NCI-H1694 treated with DMSO at 0.1 percent for 48 hours (cell line): ENCODE results near the gene CLCN7.
"Not testable (repeated sequence)": the region's sequence is repeated elsewhere in the genome, so short reads cannot be mapped to it uniquely, and the experiment has no call there.

Source experiments
- DNase-seq: peaks from one replicate; lab custom pipeline; 2025; lab: John Stamatoyannopoulos, UW

Gene CLCN7

DNA sequence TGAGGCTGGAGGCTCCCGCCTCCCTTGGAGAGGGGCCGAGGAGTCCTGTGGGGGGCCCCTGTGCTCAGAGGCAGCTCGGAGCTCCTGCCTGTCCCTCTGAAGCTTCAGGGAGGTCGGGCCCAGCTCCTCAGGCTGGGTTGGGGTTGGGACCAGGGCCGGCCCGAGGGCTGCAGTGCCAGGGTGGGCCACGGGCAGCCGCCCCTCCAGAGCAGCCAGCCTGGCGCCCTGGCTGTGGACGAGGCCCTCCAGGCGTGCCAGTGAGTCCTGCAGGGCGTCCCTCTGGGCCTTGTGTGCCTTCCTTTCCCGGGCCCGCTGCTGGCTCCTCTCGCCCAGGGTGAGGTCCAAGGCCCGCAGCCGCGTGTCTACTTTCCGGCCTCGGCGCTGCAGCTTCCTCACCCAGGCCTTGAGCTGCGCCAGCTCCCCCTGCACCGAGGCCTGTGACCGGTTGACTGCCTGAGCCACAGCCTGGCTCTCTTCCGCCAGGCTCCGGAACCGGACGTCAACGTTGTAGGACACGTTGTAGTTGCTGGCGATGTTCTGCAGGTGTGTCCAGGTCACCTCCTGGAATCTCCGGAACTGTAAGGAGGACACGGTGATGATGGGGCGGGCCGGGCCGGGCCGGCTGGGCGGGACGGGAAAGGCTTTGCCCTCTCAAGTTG lies 12.7 kb upstream of the CLCN7 start:
- DNase-seq, result no peak

DNA sequence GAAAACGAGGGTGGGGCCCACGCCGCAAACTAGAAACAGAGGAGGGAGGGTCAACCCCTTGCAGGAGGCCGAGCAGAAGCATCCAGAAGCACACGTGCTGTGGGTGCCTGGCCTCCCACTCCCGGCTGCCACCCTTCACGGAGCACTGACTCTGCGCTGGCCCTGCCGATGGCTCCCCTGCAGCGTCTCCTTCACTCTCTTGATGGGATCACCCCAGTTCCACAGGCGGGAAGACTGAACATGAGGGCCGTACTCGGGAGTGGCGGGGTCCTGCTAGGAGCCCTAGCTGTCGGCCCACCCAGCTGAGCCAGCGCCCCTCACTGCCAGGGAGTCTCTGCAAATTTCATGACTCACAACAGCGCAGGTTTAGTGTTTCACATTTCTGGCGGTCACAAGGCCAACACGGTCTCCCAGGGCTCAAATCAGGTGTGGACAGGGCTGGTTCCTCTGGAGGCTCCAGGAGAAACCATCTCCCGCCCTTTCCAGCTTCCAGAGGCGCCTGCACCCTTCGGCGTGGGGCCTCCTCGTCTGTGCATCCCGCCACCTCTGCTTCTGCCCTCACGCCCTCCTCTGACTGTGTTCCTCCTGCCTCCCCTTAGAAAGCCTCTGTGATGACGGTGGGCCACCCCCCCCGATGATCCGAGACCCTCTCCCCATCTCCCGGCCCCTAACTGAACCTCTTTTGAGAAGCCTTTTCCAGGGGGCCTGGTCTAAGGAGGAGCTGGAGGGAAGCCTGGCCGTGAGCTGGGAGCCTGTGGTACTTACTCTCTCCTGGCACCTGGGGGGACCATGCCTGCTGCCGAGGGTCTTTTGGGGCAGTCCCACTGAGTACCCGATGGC lies 11.9 kb upstream of the CLCN7 start:
- no peak for DNase-seq

DNA sequence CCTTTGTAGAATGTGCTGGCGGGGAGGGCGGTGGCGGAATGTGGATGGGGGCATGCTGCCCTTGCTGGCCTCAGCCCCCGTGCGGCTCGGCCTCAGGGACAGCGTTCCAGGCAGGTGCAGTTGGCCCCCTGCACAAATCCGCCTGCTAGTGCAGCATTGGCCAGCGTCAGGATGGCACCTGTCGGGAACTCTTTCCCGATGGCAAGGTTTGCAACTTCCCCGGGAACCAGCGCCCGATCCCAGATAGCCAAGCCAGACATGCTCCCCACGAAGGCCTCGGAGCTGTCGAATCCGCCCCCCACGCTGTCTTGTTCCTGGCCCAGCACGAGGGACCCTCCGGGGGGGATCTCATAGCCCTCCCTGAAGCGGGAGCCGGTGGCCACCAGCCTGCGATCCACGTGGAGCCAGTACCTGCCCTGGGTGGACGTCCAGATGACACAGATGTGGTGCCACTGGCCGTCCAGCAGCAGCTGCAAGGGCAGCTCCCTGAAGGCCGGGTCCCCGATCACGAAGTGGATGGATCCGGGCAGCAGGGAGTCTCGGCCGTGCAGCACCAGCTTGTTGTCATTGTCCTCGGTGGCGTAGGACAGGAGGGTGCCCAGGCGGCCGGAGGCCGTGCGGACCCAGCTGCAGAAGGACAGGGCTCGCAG lies 11.1 kb upstream of the CLCN7 start:
- DNase-seq, result no peak

DNA sequence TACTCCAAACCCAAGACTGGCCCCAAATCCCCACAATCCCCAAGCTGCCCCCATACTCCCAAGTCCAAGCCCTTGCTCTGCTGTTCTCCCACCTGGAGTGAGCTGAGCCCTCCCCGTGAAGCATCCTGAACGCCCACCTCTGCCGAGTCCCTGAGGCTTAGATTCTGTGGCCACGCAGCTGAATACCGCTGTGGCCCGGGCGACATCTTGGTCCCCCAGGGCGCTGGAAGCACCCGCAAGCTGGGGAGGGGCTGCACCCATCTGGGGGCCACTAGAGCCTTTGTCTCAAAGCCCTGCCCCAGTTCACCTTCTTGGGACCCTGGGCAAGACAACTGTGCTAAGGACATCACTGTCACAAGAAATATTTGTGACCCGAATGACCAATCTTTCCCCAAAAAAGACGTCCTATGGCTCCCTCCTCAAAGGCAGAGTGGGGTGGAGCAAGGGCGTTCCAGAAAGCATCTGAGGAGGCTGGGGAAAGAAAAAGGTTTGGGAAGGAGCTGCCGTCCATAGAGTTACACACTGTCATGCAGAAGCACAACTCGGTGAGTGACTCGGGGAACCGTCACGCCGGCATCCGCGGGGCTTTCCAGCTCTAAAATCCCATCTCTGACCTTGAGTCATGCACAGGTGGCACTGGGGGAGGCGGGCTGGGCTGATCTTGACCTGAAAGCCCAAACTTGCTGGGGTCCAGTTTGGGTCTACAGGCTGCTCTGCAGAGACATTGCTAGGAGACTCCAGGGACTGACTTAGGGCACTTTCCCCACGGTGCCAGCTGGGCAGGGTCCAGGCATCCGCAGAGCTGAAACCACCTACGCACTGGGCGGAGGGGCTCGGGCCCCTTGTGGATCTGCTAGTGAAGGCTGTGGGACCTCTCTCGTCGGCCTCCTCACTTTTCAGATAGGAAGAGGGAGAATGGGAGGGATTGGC lies 7.3 kb upstream of the CLCN7 start:
- DNase-seq, result no peak

DNA sequence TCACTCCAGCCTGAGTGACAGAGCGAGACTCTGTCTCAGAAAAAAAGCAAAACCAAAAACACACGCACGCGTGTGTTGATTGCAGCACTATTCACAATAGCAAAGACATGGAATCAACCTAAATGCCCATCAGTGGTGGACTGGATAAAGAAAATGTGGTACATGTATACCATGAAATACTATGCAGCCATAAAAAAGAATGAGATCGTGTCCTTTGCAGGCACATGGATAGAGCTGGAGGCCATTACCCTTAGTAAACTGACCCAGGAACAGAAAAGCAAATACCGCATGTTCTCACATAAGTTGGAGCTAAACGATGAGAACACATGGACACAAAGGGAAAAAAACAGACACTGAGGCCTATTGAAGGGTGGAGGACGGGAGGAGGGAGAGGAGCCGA lies 4.1 kb upstream of the CLCN7 start:
- not testable (repeated sequence) for DNase-seq

DNA sequence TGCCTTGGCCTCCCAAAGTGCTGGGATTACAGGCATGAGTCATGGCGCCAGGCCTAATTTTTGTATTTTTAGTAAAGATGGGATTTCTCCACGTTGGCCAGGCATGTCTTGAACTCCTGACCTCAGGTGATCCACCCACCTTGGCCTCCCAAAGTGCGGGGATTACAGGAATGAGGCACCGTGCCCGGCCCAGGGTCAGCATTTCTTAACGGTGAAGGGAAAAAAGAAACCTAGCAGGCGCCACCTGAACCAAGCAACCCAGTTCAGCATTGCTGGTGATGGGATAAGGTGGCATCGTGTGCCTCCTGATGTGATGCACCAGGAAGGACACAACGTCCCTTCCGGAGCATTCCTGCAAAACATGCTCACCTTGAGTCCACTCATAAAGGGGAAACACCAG lies 2.2 kb upstream of the CLCN7 start:
- no peak for DNase-seq

DNA sequence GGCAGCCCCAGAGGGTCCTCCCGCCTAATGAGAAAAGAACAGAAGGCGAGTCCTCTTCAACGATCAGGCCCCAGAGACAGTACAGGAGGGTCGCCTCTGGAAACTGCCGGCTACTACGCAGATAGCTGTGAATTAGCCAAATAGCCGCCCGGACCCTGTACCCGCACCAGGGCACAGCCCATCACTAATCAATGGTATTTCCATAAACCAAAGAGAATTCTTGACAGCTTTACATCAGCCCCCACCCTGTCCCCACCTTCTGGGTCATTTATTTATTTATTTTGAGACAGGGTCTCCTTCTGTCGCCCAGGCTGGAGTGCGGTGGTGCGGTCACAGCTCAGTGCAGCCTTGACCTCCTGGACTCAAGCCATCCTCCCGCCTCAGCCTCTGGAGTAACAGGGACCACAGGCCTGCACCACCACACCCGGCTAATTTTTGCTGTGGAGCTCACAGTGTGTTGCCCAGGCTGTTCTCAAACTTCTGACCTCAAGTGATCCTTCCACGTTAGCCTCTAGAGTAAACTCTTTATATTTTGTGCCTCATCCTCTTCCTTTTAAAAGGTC lies 805 bp upstream of the CLCN7 start:
- no peak for DNase-seq

DNA sequence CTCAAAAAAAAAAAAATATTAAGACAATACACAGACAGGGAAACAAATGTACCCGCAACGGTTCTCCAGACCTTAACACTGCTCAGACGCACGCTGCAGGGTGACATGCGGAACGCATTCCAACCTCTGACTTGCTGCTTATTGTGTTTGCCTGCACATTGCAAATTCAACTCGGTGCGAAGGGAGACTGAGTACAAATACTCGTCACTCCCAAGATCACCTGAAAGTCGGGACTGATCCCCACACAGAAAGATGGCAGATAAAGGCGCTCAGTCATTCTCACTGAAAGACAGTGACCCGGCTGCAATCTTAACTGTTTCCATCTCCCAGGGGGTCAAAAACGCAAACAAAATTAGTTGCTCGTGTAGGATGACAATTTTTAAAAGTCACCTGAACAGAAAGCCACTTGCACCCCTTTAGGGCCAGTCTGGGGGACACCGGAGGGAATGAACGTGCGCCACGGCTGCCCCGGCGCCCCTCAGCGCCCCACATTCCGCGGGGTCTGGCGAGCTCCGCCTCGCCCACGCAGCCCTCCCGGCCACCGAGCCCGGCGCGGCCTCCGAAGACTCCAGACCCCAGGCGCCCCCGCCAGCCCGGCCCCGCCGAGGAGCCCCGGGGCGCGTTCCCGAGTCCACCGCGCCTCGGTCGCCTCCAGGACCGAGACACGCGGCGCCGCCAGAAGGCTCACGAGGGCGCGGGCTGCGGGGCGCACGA lies 589 bp downstream of the CLCN7 start:
- no peak for DNase-seq

DNA sequence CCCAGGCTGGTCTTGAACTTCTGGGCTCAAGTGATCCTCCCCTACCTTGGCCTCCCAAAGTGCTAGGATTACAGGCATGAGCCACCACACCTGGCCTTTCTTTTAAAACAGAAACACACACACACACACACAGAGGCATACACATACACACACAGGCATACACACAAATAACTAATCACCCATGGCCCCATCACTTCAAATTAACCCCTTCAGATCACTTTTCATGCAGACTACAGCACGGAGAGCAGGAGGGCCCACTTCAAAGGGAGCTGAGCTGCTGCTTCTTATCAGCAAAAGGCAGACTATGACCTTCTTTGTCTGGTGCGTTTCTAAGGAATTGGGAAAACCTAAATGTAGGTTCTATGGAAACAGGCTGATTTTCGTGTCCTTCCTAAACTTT lies 1.9 kb downstream of the CLCN7 start:
- DNase-seq, result no peak

DNA sequence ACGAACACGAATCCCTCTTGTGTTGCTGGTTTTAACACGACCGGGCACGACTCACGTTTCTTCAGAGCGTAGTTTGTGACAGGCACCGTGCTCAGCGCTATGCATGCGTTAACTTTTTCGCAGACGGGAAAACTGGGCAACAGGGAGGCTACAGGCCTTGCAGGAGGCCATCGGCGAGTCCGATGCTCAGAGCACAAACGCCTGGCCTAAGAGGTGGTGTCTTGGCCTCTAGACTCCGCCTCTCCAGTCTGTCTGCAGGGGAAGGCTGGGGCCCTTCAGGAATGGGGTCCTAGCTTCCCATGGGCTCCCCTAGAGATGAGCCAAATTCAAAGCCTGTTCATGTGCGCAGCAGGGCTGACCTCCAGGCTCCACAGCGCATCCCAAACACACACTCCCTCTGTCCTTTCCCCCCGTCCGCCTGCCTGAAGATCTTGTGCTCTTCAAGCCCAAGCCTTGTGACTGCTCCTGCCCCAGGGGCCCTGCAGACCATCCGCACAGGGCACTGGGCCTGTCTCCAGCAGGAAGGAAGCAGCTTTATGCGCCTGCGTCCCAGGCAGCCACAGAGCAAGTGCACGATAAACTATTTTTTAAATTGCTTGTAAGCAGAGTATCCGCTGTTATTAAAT lies 3.1 kb downstream of the CLCN7 start:
- no peak for DNase-seq

DNA sequence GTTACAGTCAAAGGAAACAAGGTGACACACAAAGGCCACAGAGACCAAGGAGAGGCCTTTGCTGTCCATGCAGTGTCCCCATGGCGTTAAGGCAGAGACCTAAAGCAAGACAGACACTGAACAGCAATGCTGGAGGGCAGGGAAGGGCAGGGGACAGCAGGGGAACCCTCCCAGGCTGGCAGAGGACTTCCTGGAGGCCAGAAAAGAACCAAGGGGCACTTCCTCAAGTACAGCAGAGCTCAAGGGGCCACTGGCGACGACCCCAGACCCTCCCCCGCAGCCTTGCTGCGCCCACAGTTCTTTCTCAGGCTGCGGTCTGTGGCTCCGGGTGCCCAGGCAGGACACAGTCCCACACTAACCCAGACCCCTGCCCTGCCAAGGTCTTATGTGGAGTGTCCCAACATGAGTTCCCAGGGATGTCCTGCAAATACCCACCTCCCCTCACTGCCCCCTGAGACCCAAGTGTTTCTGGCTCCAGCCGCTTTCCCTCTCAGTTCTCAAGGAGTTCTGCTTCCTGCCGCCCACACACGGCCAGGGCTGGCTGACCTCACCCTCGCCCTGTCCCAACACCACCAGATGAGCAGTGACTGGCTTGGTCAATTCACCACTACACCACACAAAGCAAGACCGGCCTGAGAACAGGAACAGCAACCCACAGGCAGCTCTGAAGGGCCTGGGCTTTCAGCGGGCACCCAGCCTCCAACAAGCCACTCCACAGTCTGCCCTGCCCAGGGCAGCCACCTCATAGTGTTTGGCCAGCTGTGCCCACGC lies 4.2 kb downstream of the CLCN7 start:
- DNase-seq, result no peak

DNA sequence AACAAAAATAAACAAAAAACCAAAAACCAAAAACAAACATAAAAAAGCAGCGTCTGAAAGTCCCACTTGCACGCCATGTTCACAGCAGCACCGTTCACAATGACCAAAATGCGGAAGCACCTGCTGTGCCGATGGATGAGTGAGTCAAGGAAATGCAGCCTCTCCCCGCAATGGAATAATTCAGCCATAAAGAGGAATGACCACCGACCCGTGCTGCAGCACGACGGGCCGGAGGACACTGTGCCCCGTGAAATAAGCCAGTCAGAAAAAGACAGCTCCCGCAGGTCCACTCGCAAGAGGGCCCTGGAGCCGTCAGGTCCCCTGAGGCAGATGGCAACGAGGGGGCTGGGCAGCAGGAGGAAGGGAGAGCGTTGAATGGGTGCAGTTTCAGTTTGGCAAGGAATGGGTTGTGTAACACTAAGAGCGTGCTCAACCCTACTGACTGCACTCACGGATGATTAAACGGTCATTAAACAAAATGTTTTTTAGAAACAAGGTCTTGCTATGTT lies 5.1 kb downstream of the CLCN7 start:
- DNase-seq, result no peak

DNA sequence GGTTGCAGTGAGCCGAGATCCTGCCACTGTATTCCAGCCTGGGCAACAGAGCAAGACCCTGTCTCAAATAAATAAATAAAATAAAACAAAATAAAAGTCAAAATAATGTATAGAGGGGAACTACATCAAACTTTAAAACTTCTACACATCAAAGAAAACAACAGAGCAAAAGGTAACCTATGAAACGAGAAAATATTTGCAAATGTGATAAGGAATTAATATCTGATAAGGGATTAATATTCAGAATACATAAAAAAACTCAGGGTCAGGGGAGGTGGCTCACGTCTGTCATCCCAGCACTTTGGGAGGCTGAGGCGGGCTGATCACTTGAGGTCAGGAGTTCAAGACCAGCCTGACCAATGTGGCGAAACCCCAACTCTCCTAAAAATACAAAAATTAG lies 5.7 kb downstream of the CLCN7 start:
- not testable (repeated sequence) for DNase-seq

DNA sequence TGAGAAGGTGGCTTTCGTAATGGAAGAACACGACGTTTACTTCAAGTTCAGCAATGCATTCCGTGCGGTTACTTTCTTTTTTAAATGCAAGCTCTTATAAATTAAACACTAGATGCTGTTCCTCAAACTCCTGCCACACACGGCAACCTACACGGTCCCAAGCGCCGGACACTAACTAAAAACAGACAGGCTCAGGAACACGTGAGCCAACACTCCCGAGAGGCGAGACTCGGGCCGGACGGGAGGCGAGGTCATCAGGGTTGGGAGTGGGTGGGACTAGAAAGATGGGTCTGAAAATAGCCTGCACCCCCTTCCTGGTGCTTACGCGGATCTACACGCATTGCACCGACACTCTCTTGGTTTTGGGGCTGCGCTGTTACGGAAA lies 6.4 kb downstream of the CLCN7 start:
- no peak for DNase-seq

DNA sequence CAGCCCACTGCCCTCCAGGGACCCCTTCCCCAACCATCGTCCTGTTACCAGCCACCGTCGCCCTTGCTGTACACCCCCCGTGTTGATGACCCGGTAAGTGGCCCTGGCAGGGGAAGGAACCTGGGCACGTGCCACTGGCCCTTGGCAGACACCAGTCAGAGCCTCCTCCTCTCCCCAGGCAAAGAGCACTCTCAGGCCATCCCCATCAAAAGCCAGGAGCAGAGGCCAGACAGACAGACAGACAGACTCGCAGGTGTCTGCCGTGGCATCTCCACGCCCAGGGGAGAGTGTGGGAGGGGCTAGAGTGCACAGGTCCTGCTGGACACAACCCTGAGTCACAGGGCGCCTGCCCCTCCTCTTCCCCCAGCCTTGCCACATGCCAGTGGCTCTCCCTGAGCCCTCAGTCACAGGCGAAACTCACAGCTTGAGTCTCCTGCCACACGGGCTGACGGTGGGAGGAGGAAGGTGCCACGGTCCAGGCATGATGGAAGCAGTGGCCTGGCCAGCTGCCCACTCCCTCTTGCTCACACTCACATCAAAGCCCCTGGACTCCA lies 7.8 kb downstream of the CLCN7 start:
- no peak for DNase-seq

DNA sequence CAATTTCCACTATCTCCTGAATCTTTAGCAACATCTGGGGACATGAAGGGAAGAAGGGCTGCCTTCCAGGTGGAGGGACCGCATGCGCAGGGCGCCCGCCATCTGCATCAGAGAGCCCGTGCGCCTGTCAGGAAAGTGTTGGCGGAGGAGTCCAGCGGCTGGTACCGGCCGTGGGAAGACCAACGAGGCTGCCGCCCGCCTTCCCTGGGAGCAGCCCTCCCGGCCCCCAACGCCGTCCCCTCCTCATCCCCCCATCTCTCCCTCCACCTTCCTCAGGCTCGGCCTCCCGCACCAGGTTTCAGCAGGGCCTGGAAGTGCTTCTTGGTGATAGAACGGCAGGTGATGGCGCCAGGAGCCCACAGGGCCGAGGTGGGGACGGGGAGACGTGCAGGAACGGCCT lies 8.8 kb downstream of the CLCN7 start:
- DNase-seq, result no peak

DNA sequence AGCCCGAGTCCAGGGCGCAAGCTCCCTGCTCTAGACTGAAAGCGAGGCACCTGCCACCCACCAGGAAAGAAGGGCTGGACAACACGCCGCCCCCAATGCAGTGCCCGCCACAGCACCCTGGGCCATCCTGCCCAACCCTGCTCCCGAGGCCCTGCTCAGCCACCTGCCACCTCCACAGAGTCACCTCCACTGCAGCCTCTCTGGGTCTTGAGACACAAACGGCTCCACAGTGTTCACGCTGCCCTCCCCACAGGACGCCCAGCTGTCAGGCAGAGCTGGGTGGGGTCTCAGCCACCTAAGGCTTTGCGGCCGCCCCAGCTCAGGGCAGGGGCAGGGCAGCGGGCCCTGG lies 9.3 kb downstream of the CLCN7 start:
- no peak for DNase-seq

DNA sequence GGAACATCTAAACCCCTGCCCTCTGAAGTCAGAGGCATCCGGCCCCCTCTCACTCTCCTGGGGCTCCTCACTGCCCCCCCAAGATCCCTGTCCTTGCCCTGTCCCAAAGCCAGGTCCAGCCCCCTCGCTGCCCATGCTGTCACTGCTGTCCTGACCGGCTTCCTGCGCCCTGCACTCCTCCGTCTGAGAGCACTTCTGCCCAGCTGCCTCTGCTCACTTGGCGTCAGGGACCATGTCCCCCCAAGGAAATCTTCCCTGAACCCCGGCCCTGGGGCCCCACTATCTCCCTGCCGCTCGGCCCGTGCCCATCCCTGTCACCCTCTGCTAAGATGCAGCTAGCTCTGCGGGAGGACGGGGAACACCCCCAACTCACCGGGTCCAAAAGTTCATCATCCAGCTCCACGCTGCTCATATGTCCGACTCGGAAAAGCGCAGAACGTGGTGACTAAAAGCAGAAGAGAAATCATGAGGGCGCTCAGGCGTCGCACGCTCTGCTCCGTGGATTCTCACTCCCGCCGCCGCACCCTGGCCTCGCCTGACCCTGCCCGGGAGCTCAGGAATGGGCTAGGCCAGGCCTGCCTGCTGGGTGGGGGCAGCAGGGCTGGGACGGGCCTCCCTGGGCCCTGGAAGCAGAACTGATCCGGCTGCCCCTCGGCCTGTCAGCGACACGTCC lies 9.8 kb downstream of the CLCN7 start:
- no peak for DNase-seq
